ENCODE results near the gene SHC4.
"Not testable (repeated sequence)": the region's sequence is repeated elsewhere in the genome, so short reads cannot be mapped to it uniquely, and the experiment has no call there.

Gene SHC4, protein sequence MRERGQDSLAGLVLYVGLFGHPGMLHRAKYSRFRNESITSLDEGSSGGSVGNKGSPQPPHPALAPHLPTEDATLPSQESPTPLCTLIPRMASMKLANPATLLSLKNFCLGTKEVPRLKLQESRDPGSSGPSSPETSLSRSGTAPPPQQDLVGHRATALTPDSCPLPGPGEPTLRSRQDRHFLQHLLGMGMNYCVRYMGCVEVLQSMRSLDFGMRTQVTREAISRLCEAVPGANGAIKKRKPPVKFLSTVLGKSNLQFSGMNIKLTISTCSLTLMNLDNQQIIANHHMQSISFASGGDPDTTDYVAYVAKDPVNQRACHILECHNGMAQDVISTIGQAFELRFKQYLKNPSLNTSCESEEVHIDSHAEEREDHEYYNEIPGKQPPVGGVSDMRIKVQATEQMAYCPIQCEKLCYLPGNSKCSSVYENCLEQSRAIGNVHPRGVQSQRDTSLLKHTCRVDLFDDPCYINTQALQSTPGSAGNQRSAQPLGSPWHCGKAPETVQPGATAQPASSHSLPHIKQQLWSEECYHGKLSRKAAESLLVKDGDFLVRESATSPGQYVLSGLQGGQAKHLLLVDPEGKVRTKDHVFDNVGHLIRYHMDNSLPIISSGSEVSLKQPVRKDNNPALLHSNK

DNA sequence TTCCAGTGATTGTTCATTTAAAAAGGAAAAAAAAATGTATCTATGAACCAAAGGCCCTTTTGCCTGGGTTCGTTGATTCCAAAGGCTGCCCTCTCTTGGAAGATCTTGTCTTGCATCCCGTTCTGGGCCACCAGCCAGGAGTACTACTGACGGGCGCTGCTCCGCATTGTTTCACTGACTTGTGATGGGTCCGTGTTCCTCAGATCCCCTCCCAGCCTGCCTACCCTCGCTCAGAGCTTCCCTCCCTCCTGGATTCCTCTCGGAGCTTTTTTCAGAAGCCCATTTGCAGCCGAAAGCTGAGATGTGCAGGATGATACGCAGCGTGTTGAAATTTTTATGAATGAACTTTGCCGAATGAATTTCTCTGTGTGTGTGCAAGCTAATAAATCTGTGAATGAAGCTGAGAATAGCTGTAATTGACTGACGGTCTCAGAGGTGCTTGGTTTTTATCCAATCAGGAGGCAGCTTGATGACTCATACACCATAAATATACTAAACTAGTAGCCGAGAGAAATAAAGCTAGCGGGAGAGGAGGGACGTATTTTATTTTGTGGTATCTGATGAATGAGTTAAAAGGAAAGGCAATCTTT, at the start of gene SHC4:
Gene SHC4 (minus strand): TSS at position 396 of the 590 bp plus-strand sequence. CDS start 904 bp downstream, outside the sequence.
- DNase-seq (ENCODE audit: low spot score) = peak; percentile 74

DNA sequence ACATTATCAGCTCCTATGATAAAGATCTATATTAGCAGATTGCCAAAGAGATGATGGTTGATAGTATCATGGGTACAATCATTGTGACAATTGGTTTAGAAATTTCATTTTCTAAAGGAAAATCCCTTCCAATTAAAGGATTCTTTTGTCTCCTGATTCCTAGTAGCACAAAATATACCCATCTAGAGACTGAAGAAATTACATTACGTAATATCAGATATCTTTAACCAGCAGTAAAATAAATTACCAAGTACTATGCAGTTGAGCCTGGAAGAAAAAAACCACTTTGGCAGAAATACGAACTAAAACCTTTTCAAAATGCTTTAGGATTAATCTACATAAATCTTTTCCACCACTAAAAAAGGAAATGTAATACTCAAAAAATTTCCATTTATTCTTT, 35.6 kb upstream of the SHC4 start:
- no peak for DNase-seq (ENCODE audit: low spot score)

DNA sequence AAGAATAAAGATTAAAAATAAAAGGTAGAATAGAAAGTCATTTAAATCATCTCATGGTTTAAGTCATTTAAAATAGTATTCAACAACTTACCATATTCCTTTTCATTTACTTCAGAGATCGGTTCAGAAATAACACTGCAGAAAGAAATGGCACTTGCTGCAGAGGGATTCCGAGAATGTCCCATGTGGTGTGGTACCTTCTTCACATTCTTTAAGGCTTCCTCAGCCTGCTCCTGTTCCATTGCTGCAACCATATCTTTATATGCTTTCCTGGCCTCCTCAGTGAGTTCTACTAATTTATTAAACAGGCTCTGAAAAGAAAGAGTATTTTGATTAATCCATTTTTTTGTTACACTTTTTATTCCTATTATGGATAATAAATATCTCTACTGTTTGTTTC, 32.6 kb upstream of the SHC4 start:
- no peak for DNase-seq (ENCODE audit: low spot score)

DNA sequence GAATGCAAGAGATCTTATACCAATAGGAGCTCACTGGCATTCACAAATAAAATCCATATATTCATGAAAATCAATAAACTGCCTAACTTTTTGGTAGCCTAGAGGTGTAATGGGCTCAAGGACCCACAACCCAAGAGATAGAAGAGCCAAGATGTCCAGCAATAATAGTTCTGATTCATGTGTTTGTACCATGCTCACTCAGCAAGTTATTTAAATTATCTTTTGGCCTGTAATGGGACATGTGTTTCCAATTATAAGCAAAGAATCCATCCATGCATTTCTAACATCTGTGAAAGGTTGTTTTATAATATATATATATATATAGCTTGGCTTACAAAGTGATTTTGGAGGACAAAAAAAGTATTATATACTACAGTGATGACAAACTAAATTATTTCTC, 29.7 kb upstream of the SHC4 start:
- no peak for DNase-seq (ENCODE audit: low spot score)

DNA sequence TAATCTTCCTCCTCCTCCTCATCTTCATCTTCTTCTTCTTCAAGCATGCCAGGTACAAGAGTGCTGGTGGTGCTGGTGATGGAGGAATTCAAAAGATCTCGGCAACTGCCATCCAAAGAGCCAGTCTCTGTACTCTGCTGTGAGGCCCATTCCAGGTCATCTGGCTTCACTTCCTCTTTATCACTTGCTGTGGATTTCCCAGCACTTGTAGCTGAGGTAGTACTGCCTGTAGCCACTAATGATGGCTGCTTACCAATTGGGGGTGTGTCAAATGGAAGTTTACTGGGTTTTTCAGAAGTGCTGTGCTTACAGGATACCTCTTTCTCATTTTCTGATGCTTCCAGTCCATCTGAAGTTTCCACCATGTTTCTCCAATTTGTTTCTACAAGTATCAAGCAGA, 28.8 kb upstream of the SHC4 start:
- no peak for DNase-seq (ENCODE audit: low spot score)

DNA sequence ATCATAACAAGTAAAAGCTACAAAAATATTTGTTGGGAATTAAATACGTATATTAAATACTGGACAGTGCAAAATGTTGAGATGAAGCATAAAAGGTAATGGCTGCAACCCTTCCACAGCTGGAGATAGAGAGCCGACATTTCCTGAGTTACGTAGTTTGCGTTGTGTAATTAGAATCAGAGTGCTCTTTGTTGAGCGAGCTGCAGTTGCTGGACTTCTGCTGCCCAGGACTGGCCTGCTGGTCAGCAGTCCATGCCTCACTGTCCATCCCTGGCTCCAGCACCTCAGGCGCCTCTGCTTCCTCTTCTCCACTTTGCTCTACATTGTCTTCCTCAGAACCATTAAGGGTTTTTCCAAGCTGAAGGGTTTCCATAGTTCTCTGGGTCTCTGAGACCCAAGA, 28.4 kb upstream of the SHC4 start:
- DNase-seq (ENCODE audit: low spot score) = no peak

DNA sequence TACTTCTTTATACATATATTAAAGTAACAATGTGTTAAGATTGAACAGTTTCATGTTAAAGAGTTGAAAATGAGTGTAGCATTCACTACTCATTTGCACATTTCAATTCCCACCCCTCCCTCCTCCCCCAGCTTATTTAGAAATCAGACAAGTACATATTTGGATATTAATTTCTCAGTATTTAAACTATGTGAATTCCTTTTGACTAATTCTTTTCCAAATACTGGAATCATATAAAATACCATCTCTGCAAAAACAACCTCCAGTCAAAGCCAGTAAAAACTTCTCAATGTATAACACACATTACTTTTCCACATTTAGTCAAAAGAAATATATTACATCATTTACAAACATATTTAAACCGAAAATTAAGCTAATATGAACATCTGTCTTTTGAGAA, 25.5 kb upstream of the SHC4 start:
- DNase-seq (ENCODE audit: low spot score) = no peak

DNA sequence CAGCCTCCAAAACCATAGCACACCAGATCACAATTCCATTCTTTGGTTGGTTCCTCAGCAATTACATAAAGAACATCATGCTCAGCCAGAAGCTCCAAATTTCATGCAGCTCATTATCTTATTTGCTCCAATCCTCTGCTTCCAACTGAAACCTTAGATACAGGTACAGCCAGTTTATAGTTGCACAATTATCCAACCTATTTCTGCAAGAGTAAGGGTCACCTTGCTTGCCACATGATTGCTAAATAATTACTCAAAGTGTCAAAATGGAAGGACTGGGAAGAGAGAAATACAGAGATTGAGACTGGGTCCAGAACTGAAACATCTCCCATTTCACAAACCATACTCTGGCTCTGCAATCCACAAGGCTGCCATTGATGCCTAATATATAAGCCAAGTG, 23.4 kb upstream of the SHC4 start:
- no peak for DNase-seq (ENCODE audit: low spot score)

DNA sequence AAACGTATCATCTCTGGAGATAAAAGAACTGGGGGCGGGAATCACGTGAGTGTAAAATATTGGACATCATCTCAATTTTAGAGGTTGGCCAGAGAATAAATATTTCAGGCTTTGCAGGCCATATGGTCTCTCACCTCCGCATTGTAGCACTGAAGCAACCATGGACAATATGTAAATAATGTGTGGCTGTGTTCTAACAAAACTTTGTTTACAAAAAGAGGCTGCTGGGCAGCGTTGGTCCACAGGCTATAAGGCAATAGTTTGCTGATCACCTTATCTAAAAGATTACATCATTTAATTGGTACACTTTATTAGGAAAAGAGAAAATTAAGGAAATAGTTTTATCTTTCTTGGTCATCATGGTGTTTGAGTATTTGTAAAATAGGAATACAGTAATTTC, 22.5 kb upstream of the SHC4 start:
- no peak for DNase-seq (ENCODE audit: low spot score)

DNA sequence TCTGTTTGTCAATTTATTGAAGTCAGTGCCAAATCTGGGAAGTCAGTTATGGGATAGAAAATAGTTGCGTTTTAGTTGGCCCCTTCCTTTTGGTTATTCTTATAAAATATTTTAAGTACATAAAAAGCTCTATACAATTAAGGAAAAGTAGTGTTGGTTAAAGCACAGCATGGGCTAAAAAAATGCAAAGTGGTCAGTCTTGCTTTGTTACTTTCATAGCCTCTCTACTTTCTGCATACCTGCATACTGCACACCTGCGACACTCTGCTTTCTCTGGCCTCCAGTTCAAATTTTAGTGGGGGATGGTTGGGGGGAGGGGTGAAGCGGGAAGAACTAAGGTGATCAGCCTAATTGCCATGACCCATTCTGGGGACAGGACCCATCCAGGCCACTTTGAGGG, 21.8 kb upstream of the SHC4 start:
- no peak for DNase-seq (ENCODE audit: low spot score)

DNA sequence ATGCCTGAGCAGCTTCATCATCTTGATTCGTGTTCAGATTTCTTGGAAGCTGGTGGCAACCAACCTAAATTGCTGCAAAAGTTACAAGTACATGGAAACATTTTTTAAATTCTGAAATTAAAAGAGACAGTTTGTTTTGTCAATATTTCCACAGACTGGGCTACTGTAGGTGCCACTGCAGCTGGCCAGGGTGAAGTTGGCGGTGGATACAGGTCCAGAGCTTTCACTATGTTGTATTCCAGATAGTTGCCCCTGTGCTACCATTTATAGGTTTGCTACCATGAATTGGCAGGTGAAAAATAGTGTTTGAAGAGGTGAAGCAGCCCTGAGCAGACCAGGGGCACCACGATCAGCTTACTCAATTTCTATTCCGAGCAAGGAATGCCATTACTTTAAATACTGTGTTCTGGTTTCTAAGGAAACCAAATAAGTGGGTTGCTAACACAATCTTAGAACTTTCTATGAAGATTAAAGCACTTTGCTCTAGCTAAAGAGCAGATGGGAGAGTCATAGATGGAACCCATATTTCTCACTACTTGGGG, 21.2 kb upstream of the SHC4 start:
- DNase-seq (ENCODE audit: low spot score) = no peak

DNA sequence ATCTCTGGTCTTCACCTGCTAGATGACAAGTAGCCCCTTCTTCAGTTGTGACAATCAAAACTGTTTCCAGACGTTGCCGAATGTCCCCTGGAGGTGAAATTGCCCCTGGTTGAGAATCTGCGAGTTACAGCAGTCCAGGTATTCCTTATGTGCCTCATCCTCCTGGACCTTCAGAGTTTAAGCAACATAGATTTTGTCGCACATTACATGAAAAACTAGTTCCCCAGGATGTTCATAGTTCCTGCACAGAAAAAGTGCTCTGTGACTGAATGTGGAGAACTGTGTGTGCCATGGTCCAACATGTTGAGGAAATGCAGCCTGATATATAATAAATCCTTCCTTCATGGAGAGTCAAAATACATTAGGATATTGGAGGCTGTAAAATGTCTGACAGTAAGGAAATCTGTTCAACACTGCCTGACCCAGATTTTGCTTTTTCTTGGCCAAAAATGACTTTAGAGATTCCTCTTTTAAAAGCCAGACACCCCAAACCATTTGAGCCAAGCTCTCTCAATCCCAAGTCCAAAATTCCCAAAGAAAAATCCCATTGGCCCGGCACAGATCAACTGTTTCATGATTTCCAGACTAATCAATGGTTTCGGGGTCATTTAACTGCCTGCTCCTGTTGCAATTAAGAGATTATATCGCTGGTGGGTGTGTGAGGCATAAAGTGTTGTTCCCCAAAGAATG, 20.4 kb upstream of the SHC4 start:
- no peak for DNase-seq (ENCODE audit: low spot score)

DNA sequence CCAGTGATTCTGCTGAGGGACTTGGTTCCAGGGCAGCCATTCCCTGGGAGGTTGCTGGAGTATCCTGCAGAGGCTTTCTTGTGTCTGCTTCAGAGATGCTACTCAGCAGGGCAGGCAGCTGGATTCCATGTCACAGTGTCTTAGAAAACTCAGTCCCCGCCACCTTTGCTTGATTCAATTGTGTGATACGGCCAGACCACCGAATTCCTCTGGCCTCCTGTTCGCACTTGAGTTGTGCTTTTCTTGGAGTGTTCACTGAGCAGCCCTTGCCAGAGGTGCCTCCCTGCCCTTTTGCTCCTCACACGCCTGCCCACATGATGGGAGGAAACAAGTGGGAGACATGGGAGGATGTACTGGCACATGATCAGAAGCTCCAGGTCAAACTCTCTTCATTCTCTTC, 19.6 kb upstream of the SHC4 start:
- no peak for DNase-seq (ENCODE audit: low spot score)

DNA sequence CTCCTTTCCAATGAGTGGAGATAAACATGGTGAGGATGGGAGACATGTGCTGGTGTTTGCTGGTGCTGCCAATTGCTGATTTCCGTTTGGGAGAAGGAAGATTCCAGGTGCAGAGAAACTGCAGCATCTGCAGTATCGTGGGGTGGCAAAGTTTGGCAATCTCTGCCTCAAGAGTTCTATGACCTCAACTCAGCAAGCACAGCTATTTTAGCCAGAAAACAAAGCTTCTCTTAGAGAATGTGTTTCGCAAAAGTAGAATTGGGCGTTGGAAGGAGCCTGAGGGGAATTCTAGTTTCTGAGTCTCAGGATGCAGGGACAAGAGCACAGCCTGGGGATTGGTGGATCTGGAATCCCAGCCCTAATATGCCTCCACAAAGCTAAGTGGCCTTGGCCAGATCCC, 18.2 kb upstream of the SHC4 start:
- DNase-seq (ENCODE audit: low spot score) = no peak

DNA sequence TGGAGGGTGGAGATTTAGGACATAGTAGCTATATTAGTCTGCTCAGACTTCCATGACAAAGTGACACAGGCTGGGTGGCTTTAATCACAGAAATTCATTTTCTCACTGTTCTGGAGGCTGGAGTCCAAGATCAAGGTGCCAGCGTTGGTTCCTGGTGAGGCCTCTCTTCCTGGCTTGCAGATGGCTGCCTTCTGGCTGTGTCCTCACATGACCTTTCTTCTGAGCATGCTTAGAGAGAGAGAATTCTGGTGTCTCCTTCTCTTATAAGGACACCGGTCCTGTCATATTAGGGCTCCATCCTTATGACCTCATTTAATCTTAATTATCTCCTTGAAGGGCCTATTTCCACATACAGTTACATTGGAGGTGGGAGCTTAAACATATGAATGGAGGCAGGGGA, 14.9 kb upstream of the SHC4 start:
- no peak for DNase-seq (ENCODE audit: low spot score)

DNA sequence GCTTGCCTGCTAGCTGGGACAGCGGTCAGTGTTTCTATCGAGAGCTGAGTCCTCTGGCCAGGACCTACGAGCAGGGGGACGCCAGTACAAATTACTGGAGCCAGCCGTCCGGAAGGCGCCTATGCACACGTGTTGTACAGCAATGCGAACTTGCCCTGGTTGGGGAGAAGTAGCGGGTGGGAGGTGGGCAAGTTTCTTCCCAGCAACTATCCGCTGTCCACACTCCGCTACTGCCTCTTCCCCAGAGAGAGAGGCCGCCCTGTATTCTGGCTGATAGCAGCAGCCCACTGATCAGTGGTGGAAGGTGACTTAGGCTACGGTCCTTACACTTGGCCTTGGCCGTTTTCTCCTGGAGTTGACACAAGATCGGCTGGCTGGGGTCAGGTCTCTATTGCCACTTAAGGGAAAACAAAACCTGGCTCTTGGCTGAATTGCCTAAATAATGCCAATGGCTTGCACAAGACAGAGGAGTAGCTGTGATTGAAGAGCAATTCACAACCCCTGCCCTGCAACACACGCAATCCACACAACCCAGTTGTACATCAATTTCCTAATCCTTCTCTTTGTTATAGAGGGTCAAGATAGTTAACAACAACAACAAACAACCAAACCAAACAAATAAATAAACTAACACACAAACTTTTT, 12.8 kb upstream of the SHC4 start:
- DNase-seq (ENCODE audit: low spot score) = no peak

DNA sequence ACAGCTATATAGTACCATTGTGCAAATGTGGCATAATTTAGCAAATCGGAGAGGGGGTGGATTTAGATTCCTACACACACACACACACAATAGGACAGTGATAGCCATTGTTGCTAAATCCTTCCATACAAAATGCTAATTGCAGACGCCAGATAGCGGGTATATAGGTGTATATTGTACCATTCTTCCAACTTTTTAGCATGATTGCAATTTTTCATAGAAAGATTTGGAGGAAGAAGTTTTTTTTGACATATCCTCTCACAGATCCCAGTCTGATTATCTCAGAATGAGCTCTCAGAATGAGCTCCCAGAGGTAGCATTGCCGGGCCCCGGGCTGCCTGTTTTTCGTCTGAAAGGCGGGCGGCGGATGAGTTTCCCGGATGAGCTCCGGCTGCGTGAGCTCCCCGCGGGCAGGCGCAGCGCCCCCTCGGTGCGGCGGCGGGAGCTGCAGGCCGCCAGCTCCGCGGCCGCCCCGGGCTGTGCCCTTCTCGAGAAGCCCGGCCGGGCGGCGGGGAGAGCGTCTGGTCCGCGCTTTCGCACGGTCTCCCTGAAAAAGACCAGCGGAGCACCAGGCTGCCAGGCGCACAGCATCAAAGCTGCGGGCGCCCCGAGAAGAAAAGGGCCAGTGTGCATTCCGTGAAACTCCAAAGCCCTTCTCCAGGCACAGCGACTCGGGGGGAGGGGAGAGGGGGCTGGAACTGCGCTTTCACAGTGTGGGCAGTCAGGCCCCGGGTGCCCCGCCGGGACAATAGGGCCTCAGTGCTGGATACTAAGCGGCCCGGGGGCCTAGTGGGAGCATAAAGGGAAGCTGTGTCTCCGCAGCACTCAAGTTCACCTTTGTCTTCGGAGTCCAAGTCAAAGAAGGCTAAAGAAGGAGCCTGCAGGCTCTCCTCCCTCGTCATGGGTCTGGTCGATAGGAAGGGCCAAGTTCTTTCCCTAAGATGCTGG, 12.0 kb upstream of the SHC4 start:
- DNase-seq (ENCODE audit: low spot score) = peak; percentile 80

DNA sequence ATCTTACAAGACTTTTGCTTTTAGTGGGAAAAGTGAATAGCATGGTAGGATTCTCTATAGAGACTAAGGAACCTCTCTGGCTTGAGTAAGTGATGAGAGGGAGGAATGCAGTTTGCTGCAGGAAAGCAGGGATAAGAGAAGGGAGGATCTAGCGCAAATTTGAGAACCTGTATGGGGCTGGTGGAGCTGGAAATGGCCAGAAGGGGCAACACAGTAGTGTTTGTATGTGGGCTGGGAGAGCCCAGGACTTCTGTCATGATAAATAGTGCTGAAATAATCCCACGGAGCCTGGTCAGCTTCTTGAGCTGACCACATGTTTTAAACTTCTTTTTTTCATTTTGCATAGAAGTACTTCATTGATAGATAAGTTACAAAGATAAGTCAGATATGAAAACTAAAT, 11.2 kb upstream of the SHC4 start:
- no peak for DNase-seq (ENCODE audit: low spot score)

DNA sequence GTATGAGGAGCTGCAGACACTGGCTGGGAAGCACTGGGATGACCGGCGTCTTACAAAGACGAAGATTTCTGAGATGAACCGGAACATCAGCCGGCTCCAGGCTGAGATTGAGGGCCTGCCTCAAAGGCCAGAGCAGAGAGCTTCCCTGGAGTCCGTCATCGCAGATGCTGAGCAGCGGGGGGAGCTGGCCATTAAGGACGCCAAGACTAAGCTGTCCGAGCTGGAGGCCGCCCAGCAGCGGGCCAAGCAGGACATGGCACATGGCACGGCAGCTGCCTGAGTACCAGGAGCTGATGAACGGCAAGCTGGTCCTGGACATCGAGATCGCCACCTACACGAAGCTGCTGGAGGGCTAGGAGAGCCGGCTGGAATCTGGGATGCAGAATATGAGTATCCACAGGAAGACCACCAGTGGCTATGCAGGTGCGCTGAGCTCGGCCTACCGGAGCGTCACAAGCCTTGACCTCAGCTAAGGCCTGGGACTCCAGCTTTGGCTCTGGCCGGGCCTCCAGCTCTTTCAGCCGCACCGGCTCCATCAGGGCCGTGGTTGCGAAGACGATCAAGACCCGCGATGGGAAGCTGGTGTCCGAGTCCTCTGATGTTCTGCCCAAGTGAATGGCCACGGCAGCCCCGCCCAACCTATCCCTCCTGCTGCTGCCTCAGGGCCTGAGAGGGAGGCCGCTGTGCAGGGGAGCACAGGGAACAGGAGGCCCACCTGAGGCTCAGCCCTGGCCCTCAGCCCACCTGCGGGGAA, 9.2 kb upstream of the SHC4 start:
- DNase-seq (ENCODE audit: low spot score) = no peak

DNA sequence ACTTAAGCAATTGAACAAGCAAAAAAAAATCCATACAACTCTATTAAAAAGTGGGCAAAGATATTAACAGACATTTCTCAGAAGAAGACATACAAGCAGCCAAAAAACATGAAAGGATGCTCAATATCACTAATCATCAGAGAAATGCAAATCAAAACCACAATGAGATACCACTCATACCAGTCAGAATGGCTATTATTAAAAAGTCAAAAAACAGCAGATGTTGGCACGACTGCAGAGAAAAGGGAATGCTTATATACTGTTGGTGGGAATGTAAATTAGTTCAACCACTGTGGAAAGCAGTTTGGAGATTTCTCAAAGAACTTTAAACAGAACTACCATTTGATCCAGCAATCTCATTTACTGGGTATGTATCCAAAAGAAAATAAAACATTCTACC, 7.2 kb upstream of the SHC4 start:
- not testable (repeated sequence) for DNase-seq (ENCODE audit: low spot score)

All from activated CD4-positive, alpha-beta T cell treated with anti-CD3 and anti-CD28 coated beads, Interleukin-2, Interleukin-4, amounts not matched to agents 100 ng/mL and 50 ng/mL, durations not matched to agents 16 hours and 8 hours (primary cell).